NCI-H69 (cell line): ENCODE measurements around the gene PAQR3.
"Not testable (repeated sequence)": the region's sequence is repeated elsewhere in the genome, so short reads cannot be mapped to it uniquely, and the experiment has no call there.

Experiments
- DNase-seq: peaks from one replicate; lab custom pipeline; 2025; lab: John Stamatoyannopoulos, UW

Gene PAQR3

DNA sequence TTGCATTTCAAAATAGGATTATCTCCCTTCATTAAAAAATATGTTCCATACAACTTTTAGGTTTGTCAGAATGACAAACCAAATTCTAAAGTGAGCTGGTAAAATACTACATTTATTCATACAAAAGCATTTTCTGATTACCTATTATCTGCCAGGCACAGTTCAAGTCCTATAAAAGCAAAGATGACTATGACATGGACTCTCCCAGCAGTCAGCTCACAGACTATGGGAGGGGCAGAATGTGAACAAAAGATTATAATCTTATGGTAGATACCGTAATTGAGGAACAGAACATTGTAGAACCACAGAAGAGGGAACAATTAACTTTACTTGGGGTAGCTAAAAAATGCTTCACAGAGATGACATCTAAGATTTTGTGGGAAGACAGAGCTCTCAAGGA is 12.4 kb downstream of the PAQR3 start:
- DNase-seq, result no peak

DNA sequence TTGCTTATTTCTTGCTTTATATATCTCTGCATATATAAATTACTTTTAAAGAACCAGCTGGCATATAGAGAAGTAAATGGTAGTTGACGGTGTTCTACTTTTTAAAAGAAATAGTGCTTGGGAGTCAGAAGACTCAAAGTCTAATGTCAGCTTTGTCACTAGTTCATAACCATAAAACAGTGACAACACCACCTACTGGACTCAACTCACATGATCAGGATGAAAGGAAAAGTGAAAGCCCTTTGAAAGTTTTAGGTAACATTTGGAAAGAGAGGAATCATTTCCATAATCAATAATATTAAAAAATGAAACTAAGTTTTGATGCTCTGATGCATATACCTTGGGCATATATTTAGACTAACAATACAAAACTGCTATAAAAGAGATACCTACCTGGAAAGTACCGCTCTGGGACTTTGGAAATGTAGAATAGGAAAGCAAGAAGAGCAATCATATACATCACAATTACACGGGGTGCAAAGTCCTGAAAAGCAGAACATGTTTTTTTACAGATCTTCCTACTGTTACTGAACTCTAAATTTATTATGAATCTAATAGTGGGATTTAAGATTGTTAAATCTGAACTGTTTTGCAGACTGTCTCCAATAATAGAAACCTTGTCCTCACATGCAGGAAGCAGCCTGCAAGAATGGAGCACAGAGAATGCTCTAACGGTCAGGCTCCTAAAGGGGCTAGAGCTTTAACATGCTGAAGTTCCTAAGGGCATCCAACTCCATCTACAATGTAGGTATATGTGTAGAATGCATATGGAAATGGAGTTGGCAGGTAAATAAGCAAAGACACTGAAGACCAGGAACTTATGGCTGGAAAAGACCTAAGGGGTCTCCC is 15.6 kb downstream of the PAQR3 start:
- DNase-seq, result no peak

DNA sequence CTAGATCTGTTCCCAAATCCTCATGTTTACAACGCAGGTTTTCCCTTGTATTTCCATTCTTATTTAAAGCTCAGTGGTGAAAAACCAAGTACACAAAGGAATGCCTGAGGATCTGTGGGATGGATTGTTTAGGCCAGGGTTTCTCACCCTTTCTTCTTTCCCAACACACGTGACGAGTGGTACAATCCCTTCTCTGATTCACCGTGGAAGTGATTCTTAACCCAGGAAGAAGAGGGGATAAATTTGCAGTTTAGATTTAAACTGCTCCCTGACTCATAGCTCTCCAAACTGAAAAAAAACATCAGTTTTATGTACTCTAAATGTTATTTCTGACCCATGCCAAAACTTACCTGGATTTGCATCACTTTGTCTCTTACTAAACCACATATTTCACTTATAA is 17.0 kb downstream of the PAQR3 start:
- no peak for DNase-seq

DNA sequence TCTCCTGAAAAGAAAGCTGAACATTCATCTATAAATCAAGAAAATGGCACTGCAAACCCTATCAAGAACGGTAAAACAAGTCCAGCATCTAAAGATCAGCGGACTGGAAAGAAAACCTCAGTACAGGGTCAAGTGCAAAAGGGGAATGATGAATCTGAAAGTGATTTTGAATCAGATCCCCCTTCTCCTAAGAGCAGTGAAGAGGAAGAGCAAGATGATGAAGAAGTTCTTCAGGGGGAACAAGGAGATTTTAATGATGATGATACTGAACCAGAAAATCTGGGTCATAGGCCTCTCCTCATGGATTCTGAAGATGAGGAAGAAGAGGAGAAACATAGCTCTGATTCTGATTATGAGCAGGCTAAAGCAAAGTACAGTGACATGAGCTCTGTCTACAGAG is 28.6 kb downstream of the PAQR3 start:
- DNase-seq, result no peak

DNA sequence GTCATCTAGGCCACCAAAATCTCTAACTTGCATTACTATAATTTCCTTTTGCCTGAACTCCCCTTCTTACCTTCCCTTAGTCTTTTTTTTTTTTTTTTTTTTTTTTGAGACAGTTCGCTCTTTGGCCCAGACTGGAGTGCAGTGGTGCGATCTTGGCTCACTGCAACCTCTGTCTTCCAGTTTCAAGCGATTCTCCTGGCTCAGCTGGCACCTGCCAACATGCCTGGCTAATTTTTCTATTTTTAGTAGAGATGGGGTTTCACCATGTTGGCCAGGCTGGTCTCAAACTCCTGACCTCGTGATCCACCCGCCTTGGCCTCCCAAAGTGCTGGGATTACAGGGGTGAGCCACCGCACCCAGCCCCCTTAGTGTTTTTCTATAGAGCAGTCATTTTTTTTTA is 30.3 kb downstream of the PAQR3 start:
- DNase-seq, result not testable (repeated sequence)

DNA sequence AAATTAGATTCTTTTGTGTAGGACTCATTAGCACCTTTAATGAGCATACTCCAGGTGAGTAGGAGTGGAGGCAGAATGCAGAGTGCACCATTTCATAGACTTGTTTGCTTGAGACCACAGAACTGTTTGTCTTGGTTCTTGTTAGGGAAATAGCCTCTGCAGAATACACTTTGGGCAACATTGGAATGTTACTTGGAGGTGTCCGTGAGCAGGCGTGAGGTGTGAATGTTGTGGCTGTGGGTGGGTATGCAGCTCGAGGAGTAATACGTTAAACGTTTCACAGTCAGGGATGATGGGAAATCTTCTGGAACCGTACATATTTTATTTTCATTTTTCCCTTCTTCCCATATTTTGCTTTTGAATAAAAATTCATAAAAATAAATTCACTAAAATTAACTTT is 31.6 kb downstream of the PAQR3 start:
- no peak for DNase-seq

DNA sequence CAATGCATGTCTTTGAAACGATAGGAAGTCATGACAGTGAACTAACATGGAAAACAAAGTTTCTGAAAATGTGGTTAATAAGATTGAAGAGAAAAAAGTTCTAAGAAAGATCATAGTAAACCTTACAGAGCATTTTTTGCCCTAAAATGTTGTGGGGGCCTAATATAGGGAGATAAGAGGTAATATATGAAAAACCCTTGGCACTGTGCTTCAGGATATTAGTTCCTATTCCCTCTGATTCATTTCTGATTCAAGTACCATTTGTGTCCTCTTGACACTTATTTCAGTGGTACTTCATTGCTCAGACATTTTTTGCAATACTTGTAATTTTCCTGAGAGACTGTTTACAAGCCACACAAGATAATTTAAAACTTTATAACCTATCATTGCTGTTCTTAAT is 35.1 kb downstream of the PAQR3 start:
- no peak for DNase-seq

DNA sequence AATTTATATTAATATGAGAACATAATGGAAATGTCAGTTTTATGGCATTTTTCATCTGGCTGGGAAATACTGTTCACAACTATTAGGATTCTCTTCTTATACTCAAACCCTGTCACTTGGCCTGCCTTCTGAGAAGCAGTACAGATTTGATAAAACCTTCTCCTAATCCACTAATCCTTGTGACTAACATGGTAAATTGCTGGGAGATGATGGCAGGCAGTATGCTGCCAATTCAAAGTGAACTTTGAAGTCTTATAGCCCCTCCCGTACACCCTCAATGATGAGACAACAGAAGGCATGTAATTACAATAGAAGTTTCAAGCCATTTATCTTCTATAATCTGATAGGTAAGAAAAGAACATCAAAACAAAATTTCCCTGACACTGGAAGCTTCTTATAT is 36.9 kb downstream of the PAQR3 start:
- DNase-seq, result peak; percentile 2

DNA sequence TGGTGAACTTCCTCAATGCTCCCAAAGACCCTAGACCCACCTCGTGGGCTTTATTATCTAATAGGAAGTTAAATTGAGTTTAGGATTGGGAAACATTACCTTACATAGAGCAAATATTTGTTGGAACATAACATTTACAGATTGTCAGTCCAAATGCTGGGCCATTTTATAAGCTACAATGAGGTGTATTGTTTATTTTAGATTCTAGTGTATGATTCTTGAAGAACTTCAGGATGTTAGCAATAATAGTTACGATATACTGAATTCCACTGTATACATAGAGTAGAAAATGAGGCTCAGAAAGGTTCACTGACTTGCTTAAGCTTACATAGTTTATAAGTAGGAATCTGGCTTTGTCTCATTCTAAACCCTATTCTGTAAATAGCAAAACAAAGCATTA is 37.4 kb downstream of the PAQR3 start:
- no peak for DNase-seq

DNA sequence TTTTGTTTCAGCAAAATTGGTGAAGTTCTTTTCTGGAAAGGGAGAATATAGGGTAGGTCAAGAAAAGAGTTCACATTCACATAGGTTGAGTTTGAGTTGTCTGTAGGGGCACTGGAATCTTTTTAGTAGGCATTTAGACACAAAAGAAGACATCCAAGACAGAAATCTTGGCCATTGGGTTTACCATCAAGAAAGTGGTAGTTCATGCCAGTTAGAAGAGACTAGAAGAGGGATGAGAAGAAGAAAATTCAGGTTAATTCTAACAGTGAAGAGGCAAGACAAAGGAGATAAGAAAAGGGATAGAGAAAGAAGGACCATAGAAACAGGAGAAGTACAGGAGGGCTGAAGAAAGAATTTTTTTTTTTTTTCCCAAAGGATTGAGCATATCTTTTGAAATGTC is 39.9 kb downstream of the PAQR3 start:
- DNase-seq, result no peak

DNA sequence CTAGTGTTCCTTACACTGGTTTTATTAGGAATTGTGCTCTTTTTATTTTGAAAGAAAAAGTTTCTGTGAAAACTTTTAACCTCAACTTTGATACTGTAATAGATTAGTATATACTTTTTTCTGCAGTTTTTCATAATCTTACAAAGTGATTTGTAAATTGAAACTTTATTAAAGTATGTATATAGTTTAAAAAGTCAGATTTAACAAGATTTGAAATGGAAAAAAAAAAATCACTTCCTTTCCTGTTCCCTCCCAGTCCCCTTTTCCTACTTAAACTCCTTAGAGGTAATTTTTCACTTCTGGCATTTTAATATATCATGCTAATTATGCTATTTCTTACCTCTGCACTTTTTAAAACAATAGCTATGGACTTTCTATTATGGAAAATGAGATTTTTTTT is 49.3 kb downstream of the PAQR3 start:
- DNase-seq, result no peak

DNA sequence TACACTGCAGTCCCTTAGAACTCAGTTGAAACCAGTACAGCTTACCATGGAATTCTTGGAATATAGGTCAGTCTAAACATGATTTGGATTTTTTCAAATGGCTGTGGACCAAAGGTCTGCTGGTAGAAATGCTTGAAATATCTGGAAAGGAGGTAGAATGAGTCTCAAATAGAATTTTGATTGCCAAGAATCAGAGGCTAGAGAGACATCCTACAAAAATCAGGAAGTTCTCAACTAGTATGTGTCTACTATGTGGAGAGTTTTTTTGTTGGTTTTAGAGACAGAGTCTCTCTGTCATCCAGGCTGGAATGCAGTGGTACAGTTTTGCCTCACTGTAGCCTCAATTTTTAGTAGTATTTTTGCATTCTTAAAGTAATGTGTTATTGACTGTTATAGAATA is 53.6 kb downstream of the PAQR3 start:
- no peak for DNase-seq

DNA sequence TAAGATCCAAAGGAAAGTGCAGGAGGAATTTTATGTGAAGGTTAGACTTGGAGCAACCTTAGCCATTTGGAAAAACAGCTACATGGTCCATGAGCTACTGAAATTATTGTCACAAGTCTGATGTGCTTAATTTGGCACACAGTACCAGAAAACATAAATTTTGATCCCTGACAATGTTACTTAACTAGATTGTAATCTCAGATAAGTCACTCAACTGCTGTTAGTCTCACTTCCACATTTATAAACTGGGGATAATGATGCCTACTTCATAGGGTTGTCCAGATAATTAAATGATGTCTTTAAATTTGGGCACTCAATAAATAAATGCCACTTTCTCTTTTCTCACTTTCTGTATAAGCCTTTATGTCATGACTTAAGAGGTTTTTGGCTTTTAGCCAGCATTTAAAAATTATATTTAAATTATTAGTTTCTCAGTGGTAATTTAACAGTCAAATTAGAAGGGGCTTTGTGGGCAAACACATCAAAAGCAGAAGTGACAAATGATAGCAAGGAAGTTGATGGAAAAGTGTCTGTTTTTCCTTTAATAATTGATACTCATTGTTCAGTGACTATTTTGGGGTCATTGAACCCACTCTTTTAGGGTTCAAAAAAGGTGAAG is 58.3 kb downstream of the PAQR3 start:
- no peak for DNase-seq

DNA sequence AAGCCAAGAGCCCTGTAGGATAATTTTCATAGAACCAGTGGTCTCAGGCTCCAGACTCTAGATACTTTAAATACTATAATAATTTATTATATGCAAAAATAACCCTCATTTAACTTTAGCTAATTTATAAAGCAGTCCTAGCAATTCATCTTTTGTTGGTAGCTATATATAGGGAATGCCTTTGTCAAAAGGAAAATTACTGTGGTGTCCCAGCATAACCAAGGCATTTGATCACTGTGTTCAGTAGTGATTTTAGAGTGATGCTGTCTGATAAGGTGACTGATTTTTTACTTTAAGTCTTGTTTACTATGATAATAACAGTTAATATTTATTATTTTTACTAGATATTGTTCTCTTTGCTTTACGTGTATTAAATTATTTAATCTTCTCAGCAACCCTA is 61.2 kb downstream of the PAQR3 start:
- no peak for DNase-seq

DNA sequence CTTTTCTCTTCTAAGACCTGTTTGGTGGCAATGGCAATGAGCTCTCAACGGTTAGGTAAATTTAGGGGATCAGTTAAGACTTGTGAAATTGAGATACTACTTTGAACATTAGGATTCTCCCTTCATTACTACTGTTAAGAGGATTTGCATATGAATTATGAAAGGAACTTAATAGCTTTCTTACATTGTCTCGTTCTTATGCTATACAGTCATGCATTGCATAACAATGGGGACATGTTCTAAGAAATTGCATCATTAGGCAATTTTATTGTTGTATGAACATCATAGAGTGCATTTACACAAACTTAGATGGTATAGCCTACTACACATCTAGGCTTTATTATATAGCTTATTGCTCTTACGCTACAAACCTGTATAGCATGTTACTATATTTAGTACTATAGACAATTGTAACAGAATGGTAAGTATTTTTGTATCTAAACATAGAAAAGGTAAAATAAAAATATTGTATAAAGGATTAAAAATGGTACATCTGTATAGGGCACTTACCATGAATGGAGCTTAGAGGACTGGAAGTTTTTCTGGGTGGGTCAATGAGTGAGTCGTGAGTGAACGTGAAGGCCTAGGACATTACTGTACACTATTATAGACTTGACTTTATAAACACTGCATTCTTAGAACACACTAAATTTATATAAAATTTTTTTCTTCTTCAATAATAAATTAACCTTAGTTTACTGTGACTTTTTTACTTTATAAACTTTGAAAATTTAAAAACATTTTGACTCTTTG is 62.5 kb downstream of the PAQR3 start:
- no peak for DNase-seq

DNA sequence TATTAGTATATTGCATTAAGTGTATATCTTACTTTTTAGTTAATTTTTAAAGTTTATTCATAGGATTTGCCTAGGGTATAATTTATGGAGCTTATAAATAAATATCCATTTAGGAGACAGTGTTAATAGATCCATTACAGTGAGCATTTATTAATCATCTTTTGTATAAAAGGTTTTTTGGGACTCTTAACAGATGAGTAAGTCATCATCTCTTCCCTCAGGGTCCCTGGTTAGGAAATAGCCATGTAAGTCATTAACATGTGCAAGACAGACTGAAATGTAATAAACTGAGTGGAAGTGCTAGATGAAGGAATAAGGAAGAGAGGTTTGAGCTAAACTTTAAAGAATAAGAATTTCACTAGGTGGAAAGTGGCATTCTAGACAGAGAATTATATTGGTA is 69.2 kb downstream of the PAQR3 start:
- DNase-seq, result no peak

DNA sequence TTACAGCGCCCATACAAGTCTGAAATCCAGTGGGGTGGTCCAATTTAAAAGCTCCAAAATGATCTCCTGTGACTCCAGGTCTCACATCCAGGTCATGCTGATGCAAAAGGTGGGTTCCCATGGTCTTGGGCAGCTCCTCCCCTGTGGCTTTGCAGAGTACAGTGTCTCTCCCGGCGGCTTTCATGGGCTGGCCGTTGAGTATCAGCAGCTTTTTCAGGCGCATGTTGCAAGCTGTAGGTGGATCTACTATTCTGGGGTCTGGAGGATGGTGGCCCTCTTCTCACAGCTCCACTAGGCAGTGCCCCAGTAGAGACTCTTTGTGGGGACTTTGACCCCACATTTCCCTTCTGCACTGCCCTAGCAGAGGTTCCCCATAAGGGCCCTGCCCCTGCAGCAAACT is 70.5 kb downstream of the PAQR3 start:
- not testable (repeated sequence) for DNase-seq

DNA sequence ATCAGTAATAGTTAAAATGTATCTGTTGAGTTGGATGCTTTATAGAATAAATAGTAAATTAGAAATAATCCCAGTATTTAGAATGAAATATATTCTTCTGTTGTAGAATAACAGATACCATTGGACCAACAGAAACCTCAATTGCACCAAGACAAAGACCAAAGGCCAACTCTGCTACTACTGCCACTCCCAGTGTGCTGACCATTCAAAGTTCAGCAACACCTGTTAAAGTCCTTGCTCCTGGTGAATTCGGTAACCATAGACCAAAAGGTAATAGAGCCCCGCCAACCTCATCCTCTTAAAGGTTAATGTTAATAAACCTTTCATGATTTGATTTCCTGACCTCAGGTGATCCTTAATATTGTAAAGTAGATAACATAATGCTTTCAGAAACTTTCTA is 73.8 kb downstream of the PAQR3 start:
- DNase-seq, result no peak

DNA sequence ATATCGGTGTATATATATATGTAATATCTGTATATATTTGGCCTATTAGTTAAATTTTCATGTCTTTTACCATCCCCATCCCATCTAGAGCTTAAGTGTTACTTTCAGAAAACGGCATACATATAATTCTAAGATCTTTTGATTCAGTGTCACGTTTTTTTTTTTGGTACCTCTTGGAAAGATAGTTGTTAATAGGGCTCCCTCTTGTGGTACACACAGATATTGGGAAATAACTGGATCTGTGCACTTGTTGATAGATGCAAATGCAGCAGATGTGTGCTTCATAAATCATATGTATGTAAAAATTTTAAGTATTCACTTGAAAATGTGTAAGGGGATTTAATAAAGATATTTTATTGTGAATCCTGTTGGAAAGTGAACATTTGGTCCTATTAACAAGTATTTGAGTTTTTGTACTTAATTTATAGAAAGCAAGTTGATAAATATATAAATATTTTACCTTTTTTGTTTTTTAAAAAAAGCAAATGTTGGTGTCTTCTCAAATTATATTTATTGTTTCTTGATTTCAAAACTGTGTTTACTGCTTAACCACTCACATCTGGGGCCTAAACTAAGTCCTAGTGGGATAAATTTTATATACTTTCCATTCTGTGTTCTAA is 74.7 kb downstream of the PAQR3 start:
- DNase-seq, result peak; percentile 72

DNA sequence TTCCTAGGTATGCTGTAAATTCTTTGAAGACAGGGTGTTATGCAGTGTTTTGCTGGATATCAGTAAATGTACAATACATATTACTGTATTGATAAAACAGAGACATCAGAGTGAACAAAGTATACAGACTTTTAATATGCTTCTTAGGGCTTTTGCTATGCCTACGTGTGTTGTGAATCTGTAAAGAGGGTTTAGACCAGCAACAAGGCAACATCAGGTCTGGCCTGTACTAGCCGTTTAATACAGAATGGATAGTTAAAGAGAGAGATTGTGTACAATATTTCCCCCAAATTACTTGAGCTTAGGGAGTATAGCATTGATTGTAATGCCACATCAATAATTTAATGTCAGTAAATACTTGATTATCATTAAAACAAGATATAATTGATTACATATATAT is 75.2 kb downstream of the PAQR3 start:
- DNase-seq, result no peak

DNA sequence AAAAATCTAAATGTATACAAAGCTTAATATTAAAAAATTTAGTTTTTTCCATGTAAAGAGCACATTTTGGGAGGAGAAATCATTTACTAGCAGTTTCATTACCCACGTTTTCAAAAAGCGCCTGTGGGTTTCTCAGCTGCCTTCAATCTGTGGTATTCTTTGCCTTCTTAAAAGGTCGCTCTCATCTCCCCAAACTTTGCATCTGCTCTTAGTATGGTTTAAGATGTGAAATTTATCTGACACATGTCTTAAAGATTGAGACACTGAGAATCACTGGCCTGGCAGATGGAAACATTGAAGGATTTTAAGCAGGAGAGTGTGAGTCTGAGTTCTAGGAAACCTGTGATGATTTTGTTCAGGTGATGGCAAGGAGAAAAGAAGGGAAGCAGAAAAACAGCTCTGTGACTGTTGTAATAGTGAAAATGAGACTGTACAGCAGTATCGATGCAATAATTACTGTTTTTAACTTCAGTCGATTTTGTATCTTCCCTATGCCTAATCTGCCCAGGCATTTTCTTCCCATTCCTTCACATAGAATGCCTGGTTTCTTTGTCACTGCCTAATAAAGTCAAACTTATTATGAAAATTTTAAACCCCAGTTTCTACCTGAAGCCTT is 75.9 kb downstream of the PAQR3 start:
- no peak for DNase-seq

DNA sequence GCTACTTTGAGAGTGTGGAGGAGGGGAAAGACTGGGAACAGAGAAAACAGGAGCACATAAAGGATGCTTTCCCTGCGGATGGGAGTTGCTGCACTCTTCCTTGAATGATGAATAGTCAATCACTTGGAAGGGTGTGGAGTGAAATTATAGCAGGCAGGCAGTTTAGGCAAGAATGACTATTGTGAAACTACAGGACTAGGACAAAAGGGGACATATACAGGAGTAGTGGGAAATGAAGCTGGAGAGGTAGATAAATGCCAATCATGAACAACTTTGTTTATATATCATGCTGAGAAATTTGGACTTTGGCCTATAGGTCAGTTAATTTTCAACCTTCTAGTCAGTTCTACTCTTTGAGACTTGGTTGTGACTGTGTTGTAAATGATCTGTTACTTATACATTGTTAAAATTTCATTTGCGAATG is 76.9 kb downstream of the PAQR3 start:
- DNase-seq, result no peak
